Fibroblast of mammary gland (primary cell): Measurements from ENCODE around the gene KHK.
"Not testable (repeated sequence)": the region's sequence is repeated elsewhere in the genome, so short reads cannot be mapped to it uniquely, and the experiment has no call there.

Experiments
- DNase-seq: peaks from one replicate; pipeline ENCODE4 v3.0.0-alpha.2; 2010; ENCODE audit warnings: low read depth
- H3K4me3 ChIP-seq: 2 replicates; pipeline ENCODE4 v1.5.1; 2011; ENCODE audit warnings: low read depth, mild to moderate bottlenecking, low read length, moderate library complexity; ENCODE audit not compliant: control insufficient read depth
- TF ChIP-seq, protein P1 (sequence below): conservative IDR thresholded peaks from 2 replicates; pipeline ENCODE4 v1.5.1; 2011; ENCODE audit warnings: low read depth, low read length, inconsistent platforms; ENCODE audit not compliant: control insufficient read depth, insufficient read depth

The KHK gene

DNA sequence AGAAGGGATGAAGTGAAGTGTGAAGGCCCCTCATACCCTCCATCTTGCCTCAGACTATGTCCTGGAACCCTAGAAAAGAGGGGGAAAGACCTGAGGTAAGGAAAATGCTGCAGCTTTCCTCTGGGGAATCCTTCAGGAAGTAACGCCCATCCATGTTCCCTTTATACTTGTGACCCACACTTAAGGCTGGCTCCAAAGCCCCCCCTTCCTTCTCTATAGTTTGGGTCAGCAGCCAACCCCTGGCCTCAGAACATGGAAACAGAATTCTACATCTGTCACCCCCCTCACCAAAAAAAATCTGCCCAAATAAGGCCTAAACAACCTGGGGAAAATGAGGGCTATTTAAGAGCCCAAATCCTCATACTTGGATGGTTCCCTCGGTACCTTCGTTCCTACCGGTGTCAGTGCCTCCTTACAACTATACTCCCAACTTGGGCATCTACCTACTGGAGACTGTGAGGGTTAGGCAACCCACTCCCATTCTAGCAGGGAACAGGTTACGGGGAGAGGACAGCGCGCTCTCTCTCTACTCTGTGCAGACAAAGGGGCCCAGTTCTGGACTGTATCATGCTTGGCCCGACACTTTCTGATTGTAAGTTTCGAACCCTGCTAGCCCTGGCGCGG lies 15.8 kb upstream of the KHK start:
- no peak for DNase-seq
- TF ChIP-seq, protein P1, sequence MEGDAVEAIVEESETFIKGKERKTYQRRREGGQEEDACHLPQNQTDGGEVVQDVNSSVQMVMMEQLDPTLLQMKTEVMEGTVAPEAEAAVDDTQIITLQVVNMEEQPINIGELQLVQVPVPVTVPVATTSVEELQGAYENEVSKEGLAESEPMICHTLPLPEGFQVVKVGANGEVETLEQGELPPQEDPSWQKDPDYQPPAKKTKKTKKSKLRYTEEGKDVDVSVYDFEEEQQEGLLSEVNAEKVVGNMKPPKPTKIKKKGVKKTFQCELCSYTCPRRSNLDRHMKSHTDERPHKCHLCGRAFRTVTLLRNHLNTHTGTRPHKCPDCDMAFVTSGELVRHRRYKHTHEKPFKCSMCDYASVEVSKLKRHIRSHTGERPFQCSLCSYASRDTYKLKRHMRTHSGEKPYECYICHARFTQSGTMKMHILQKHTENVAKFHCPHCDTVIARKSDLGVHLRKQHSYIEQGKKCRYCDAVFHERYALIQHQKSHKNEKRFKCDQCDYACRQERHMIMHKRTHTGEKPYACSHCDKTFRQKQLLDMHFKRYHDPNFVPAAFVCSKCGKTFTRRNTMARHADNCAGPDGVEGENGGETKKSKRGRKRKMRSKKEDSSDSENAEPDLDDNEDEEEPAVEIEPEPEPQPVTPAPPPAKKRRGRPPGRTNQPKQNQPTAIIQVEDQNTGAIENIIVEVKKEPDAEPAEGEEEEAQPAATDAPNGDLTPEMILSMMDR, result no peak
- peak overlapping the region; percentile 99 for H3K4me3 ChIP-seq

DNA sequence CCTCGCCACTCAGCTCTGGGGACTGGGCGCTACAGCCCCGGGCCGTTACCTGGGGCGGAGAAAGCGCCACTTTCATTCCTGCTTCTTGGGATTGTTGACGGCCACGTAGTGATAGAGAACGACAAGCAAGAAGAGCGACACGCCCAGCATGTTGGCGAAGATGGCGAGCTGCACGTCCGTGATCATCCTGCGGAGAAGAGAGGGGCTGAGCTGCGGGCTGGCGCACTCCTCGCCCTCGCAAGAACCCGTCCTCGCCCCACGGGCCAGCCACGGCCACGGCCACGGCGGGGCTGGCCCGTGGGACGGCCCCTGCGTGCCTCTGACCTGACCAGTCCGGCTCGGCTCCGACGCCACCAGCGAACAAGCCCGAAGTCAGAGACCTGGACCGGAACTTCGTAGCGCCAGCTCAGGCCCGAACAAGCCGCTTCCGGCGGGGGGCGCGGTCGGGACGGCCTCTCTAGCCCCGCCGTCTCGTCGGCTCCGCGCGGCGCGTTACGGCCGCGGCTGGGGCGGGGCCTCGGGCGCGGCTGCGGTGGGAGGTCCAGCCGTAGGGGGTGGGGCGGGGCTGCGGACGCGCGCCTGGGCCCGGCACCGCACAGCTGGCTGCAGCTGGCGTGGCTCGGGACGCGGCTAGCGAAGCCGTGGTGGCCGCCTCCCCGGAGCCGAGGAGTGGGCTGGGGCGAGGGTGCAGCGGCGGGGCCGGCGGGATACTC lies 15.1 kb upstream of the KHK start, which contains the start of gene OST4:
Gene OST4 (minus strand): TSS at position 378 of the 713 bp plus-strand sequence.
- TF ChIP-seq, protein P1, result no peak
- peak within 1 kb of the TSS; percentile 99 for H3K4me3 ChIP-seq
- DNase-seq, result peak; percentile 89

DNA sequence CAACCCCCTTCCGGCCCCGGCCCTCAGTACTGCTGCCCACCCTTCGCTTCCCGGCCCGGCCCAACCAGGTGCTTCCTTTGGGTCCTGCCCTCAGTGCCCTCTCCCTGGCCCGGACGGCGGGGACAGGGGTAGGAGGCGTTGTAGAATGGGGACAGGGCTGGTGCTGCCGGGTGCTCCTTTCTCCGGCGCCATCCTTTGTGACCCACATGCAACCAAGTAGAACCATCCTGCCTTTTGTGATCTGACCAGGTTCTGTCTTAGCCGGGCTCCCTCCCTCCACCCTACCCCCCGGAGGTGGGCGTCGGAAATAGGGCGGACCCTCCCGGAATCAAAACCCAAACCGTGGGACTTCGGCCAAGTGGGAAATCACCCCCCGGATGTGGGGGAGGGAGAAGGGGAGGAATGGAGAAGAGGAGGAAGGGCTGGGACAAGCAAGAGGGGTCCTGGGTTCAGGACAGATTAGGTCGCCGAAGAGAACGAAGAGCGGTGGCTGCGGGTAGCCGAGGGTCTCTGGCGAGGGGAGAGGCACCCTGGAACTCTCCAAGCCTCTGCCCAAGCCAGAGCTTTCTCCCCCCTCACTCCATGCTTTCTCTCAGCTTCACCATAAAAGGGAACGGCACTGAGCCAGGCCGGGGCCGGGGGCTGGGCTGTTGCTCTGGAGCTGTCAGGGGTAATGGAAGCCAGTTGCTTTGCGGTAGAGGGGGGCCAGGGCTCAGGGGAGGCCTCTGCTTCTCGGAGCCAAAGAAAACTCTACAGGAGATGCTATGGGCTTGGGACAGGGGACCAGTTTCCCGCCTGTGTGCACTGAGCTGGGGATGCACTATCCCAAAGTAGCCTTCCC lies 14.4 kb upstream of the KHK start:
- H3K4me3 ChIP-seq, result peak overlapping the region; percentile 50
- TF ChIP-seq, protein P1, result no peak
- DNase-seq, result peak; percentile 44

DNA sequence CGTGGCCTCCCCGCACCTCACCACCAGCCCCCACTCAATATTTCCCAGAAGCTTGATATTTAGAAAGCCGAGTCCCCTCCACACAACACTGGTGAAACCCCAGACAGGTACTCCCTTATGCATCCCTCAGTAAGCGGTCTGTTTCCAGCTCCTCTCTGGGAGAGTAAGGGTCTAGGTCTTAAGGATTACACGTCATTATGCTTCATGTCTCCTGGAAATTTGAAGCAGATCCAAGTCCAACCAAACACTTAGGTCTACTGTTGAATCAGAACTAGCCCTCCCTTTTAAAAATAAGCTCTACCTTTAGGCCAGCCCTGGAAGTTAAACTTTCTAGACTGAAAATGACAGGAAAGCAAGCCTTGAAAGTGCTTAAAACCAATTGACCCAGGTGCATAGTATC lies 13.7 kb upstream of the KHK start:
- H3K4me3 ChIP-seq, result no peak overlapping the region
- DNase-seq, result peak; percentile 70

DNA sequence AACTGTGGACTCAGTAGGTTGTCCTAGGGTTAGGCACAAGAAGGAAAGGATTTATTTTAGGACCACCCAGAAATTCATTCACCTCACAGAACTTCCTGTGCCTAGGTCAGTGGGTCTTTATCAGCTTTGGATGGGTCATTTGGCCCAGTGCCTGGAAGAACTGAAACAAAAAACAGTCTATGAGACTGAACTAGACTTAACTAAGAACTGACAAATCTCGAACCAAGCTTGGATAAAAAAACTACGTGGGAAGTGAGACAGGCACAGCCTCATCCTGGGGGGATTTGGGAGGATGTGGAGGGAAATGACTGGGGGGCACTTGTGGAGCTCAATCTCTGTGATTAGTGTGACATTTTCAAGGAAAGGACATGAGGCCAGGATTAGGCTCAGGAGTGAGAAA lies 12.8 kb upstream of the KHK start:
- no peak for DNase-seq
- H3K4me3 ChIP-seq, result no peak overlapping the region
- TF ChIP-seq, protein P1, result no peak

More for the DNA sequence above, 13.7 kb upstream of the KHK start:
- TF ChIP-seq, protein P1, result no peak

DNA sequence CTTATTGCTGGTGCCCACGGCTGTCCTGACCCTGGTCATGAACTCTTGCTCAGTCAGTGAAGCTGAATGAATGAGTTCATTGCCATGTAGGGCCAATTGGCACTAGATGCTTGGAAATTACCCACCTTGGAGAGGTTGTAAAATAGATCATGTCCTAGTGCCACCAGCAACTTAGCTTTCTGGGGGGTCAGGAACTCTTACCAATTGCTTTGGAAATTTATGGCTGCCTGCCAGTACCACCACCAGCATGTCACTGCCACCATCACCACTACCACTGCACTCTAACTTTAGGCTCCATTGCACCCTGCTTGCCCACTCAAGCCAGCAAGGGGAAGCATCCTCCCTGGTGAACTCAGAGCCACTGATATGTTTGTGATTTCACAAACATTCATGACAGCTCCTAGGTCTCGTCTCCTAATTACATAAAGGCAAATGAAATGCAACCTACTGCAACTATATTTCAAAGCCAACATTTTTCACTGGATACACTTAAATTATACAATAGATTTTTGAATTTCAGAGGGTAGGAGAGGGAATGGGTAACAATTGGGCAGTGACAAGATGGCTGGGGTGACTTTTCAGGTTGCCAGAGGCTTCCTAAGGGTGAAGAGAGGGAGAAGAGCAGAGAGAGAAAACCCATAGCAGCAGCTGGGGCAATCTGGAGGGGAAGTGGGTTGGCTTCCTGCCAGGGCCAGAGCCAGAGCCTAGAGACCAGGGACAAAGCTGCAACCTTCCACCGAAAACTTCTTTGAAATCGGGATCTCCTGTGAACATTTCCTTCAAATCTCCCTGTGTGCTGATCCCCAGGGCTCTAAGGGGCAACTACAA lies 11.6 kb upstream of the KHK start:
- H3K4me3 ChIP-seq, result no peak overlapping the region
- TF ChIP-seq, protein P1, result no peak
- DNase-seq, result no peak

DNA sequence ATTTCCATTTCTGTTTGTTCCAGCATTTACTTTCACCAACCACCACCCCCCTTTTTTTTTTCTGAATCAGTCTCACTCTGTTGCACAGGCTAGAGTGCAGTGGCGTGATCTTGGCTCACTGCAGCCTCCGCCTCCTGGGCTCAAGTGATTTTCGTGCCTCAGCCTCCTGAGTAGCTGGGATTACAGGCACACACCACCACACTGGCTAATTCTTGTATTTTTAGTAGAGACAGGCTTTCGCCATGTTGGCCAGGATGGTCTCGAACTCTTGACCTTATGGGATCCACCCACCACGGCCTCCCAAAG lies 11.1 kb upstream of the KHK start:
- not testable (repeated sequence) for DNase-seq

More for the DNA sequence above, 11.1 kb upstream of the KHK start:
- not testable (repeated sequence) for H3K4me3 ChIP-seq
